ENCODE data around the gene SIRT4. TPM values are rescaled to one million over a fixed set of nuclear protein-coding genes. Genes with fewer than 3 reads are reported as not detected.

SIRT4 gene
- polyA plus RNA-seq, 1 of the 3 experiments (the other 2 are of a cell fraction), result 1.1 TPM

- POLR2A ChIA-PET, result interaction anchor here (0.7 kb wide), 1 partner anchor 10 kb away, joined by 3 read pairs; the partner anchor contains the start of gene RNU4-1
- WGBS (ENCODE audit: low lambda C conversion rate), result 89% methylated on average over 6 of the region's 7 CpGs
Measured at GRCh38 chr12:120283318-120283717, 18.8 kb upstream of the SIRT4 start.

More at GRCh38 chr12:120283318-120283717, 18.8 kb upstream of the SIRT4 start:
- no peaks in the 10 kb centered on the region for H3K36me3 ChIP-seq (replicated peaks in 1 of 2; ENCODE audit: control insufficient read depth in 1 of 2, insufficient read depth in 2 of 2, low read length in 1 of 2)
- DNase-seq, result no peak
- CTCF ChIA-PET, result interaction anchor here (1.2 to 2.6 kb wide), 3 partner anchors 18 to 55 kb away, joined by 3 to 16 read pairs (median 4); partner anchors contain the start of gene PXN
- no peaks in the 10 kb centered on the region for H3K4me1 ChIP-seq (ENCODE audit: control insufficient read depth in 1 of 2, insufficient read depth in 2 of 2, low read depth in 1 of 2, low read length in 1 of 2)
- no peaks in the 10 kb centered on the region for H4K20me1 ChIP-seq (ENCODE audit: insufficient read depth)
- no peaks in the 10 kb centered on the region for H3K9me3 ChIP-seq
- H3K9me2 ChIP-seq, result no peaks in the 10 kb centered on the region
- TF ChIP-seq, protein P1, sequence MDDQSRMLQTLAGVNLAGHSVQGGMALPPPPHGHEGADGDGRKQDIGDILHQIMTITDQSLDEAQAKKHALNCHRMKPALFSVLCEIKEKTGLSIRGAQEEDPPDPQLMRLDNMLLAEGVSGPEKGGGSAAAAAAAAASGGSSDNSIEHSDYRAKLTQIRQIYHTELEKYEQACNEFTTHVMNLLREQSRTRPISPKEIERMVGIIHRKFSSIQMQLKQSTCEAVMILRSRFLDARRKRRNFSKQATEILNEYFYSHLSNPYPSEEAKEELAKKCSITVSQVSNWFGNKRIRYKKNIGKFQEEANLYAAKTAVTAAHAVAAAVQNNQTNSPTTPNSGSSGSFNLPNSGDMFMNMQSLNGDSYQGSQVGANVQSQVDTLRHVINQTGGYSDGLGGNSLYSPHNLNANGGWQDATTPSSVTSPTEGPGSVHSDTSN (IDR thresholded peaks at IDR 0.05), result no peak
- TF ChIP-seq YY1 (IDR thresholded peaks at IDR 0.05; ENCODE audit: low read depth) (no peak), GATA2 (CRISPR knock-in tag; IDR thresholded peaks at IDR 0.05) (no peak), NRF1 (IDR thresholded peaks at IDR 0.05; ENCODE audit: low read depth, low read length) (no peak), FOXJ3 (CRISPR knock-in tag; IDR thresholded peaks at IDR 0.05) (no peak), REST (IDR thresholded peaks at IDR 0.05; ENCODE audit: low read depth, low read length) (no peak), POLR2AphosphoS5 (IDR thresholded peaks at IDR 0.05; ENCODE audit: low read depth, low read length) (no peak), TCF12 (IDR thresholded peaks at IDR 0.05) (no peak), TAF1 (IDR thresholded peaks at IDR 0.05; ENCODE audit: borderline replicate concordance, low read depth, low read length) (no peak), SMC3 (IDR thresholded peaks at IDR 0.05; ENCODE audit: low read depth, low read length) (no peak), EZH2phosphoT487 (IDR thresholded peaks at IDR 0.05; ENCODE audit: borderline replicate concordance, low read depth) (no peak), RFX5 (IDR thresholded peaks at IDR 0.05; ENCODE audit: low read length) (no peak), CHD2 (IDR thresholded peaks at IDR 0.05; ENCODE audit: low read length, partially characterized antibody) (no peak), FOXM1 (IDR thresholded peaks at IDR 0.05; ENCODE audit: low read depth) (no peak), ELF1 (IDR thresholded peaks at IDR 0.05) (no peak)
- TF ChIP-seq, protein P2, sequence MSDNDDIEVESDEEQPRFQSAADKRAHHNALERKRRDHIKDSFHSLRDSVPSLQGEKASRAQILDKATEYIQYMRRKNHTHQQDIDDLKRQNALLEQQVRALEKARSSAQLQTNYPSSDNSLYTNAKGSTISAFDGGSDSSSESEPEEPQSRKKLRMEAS (IDR thresholded peaks at IDR 0.05; ENCODE audit: low read depth), result no peak
- TF ChIP-seq, protein P3, sequence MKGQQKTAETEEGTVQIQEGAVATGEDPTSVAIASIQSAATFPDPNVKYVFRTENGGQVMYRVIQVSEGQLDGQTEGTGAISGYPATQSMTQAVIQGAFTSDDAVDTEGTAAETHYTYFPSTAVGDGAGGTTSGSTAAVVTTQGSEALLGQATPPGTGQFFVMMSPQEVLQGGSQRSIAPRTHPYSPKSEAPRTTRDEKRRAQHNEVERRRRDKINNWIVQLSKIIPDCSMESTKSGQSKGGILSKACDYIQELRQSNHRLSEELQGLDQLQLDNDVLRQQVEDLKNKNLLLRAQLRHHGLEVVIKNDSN (IDR thresholded peaks at IDR 0.05; ENCODE audit: borderline replicate concordance, low read depth), result no peak
- H3K4me3 ChIP-seq (ENCODE audit: low read depth in 2 of 2, low read length in 1 of 2), result no peak overlapping the region
- H3K79me2 ChIP-seq (ENCODE audit: insufficient read depth), result no peaks in the 10 kb centered on the region
- no peaks in the 10 kb centered on the region for H3K27me3 ChIP-seq (ENCODE audit: insufficient read depth)
- H3K9ac ChIP-seq, result no peak overlapping the region
- H3K27ac ChIP-seq (ENCODE audit: low read depth in 2 of 2, low read length in 1 of 2), result no peak overlapping the region
- no peak overlapping the region for H2AFZ ChIP-seq (ENCODE audit: low read depth)
- H3K4me2 ChIP-seq, result no peak overlapping the region
- no peaks in the 10 kb centered on the region for H3F3A ChIP-seq (replicated peaks; ENCODE audit: insufficient read depth)

All from SK-N-SH (cell line).